Fibroblast of pulmonary artery (primary cell): ENCODE measurements around the gene SLC25A21.

Experiments
- DNase-seq: peaks from one replicate; pipeline ENCODE4 v3.0.0-alpha.2; 2010; ENCODE audit warnings: low read depth
- H3K4me3 ChIP-seq: replicated peaks from 2 replicates; pipeline ENCODE4 v1.5.1; 2011; ENCODE audit warnings: low read depth, mild to moderate bottlenecking, control low read depth, low read length, moderate library complexity
- CTCF ChIP-seq: IDR thresholded peaks from 2 replicates; pipeline ENCODE4 v1.5.1; 2011; ENCODE audit warnings: mild to moderate bottlenecking, control low read depth, low read length, inconsistent platforms; ENCODE audit errors: missing control alignments

The SLC25A21 gene

GRCh38 chr14:37032863-37033262, 139.5 kb downstream of the SLC25A21 start:
- no peak for TF ChIP-seq CTCF
- DNase-seq, result no peak
- H3K4me3 ChIP-seq, result no peak overlapping the region

- TF ChIP-seq CTCF, result no peak
Measured at GRCh38 chr14:37027188-37027824, 145.1 kb downstream of the SLC25A21 start.

GRCh38 chr14:37023875-37024565, 148.4 kb downstream of the SLC25A21 start:
- no peak for DNase-seq
- TF ChIP-seq CTCF, result no peak
- no peak overlapping the region for H3K4me3 ChIP-seq

More at GRCh38 chr14:37027188-37027824, 145.1 kb downstream of the SLC25A21 start:
- no peak for DNase-seq
- no peak overlapping the region for H3K4me3 ChIP-seq

- no peak for TF ChIP-seq CTCF
- H3K4me3 ChIP-seq, result no peak overlapping the region
- no peak for DNase-seq
Measured at GRCh38 chr14:37021390-37021789, 151.0 kb downstream of the SLC25A21 start.

- H3K4me3 ChIP-seq, result no peak overlapping the region
- TF ChIP-seq CTCF, result no peak
- no peak for DNase-seq
Measured at GRCh38 chr14:37019488-37019887, 152.9 kb downstream of the SLC25A21 start.

- no peak for DNase-seq
- TF ChIP-seq CTCF, result no peak
- H3K4me3 ChIP-seq, result no peak overlapping the region
Measured at GRCh38 chr14:37018571-37019240, 153.7 kb downstream of the SLC25A21 start.
